K562 (cell line): ENCODE results near the gene PRKCQ. TPM values are rescaled to one million over a fixed set of nuclear protein-coding genes. Genes with fewer than 3 reads are reported as not detected.

Source experiments
- ATAC-seq: fragments of 200-7000 bp; cut with Tn5 transposase; 3 replicates; pipeline ENCODE4 v1.9.1; 2020; ENCODE audit warnings: moderate library complexity
- BruUV-seq: library from RNA; stranded (reverse); fragments of 400-500 nt; replicated peaks from 2 replicates; lab custom pipeline; 2021; lab: Mats Ljungman, UMichigan
- CTCF ChIA-PET: fragments of 300-600 bp; formaldehyde crosslinking; extraction: SDS; loops from one replicate; lab custom pipeline; 2021; ENCODE audit warnings: low intra/inter-chr PET ratio; lab: Yijun Ruan, JAX
- POLR2A ChIA-PET: fragments of 300-600, 350-650 bp; sonication (Branson Sonifier 250); formaldehyde crosslinking; extraction: SDS; loops from one replicate; lab custom pipeline; 2021; ENCODE audit warnings: antibody characterized with exemption, inconsistent platforms; lab: Yijun Ruan, JAX
- DNase-seq, 4 experiments: peaks; one replicate each; pipeline versions ENCODE4 v3.0.0 to v3.0.0-alpha.2; 2011 to 2018; ENCODE audit warnings: low spot score in 3 of 4, mixed read lengths in 3 of 4; ENCODE audit errors: extremely low read depth in 1 of 4
- FAIRE-seq: peaks from 2 replicates; lab custom pipeline; 2011; peaks lifted over from hg19 to GRCh38; lab: Jason Lieb, UNC
- H2AFZ ChIP-seq: 2 replicates; pipeline ENCODE4 v1.6.0; 2011; ENCODE audit warnings: low read depth, low read length, control low read depth, inconsistent platforms
- H3K27ac ChIP-seq: fragments of 200-600 bp; 3 replicates; pipeline ENCODE4 v1.8.0; 2011; ENCODE audit warnings: low read depth, mild to moderate bottlenecking, control low read depth, inconsistent platforms, low read length, moderate library complexity, mixed read lengths; ENCODE audit errors: extremely low read depth
- H3K27me3 ChIP-seq, 2 experiments: fragments of 300-600 bp in 1 of 2; 2 replicates in 1 of 2; 3 replicates in 1 of 2; pipeline versions ENCODE4 v1.6.0 to v1.8.0; 2011; ENCODE audit warnings: inconsistent platforms in 2 of 2, low read length in 2 of 2, mild to moderate bottlenecking in 1 of 2, mixed read lengths in 1 of 2, moderate library complexity in 1 of 2; ENCODE audit not compliant: control insufficient read depth in 2 of 2, insufficient read depth in 2 of 2
- H3K36me3 ChIP-seq: fragments of 300-600 bp; 3 replicates; pipeline ENCODE4 v1.8.0; 2011; ENCODE audit warnings: mild to moderate bottlenecking, low read length, inconsistent platforms; ENCODE audit not compliant: control insufficient read depth, insufficient read depth
- H3K4me1 ChIP-seq, 2 experiments: fragments of 200-600 bp in 1 of 2; replicated peaks in 1 of 2; 2 replicates in 1 of 2; 3 replicates in 1 of 2; pipeline versions ENCODE4 v1.5.1 to v1.8.0; 2011; ENCODE audit warnings: inconsistent platforms in 2 of 2, low read length in 2 of 2, mild to moderate bottlenecking in 1 of 2, mixed read lengths in 1 of 2, moderate library complexity in 1 of 2; ENCODE audit not compliant: control insufficient read depth in 2 of 2, insufficient read depth in 2 of 2
- H3K4me2 ChIP-seq: 2 replicates; pipeline ENCODE4 v1.6.1; 2011; ENCODE audit warnings: low read length, control low read depth, inconsistent platforms, mixed read lengths; ENCODE audit not compliant: insufficient read depth
- H3K4me3 ChIP-seq: fragments of 200-600 bp; sonication (generic), shearing (Covaris generic); 2 replicates; pipeline ENCODE4 v1.5.1; 2016; ENCODE audit warnings: control low read depth, inconsistent platforms
- H3K79me2 ChIP-seq: fragments of 200-600 bp; 3 replicates; pipeline ENCODE4 v1.8.0; 2011; ENCODE audit warnings: low read length, inconsistent platforms; ENCODE audit not compliant: control insufficient read depth, insufficient read depth
- H3K9ac ChIP-seq, 2 experiments: 2 replicates each; pipeline versions ENCODE4 v1.6.0 to v1.6.1; 2011; ENCODE audit warnings: low read depth in 2 of 2, low read length in 2 of 2, control low read depth in 1 of 2, inconsistent platforms in 1 of 2, mild to moderate bottlenecking in 1 of 2, mixed read lengths in 1 of 2; ENCODE audit not compliant: insufficient read depth in 1 of 2
- H3K9me1 ChIP-seq: one replicate; pipeline ENCODE4 v1.6.0; 2011; ENCODE audit warnings: inconsistent platforms, mild to moderate bottlenecking, low read length, moderate library complexity; ENCODE audit not compliant: control insufficient read depth, insufficient read depth
- H3K9me3 ChIP-seq: replicated peaks from 2 replicates; pipeline ENCODE4 v1.5.1; 2011; ENCODE audit warnings: low read depth, low read length, inconsistent platforms; ENCODE audit not compliant: control insufficient read depth, insufficient read depth
- H4K20me1 ChIP-seq: replicated peaks from 2 replicates; pipeline ENCODE4 v1.6.1; 2011; ENCODE audit warnings: low read length, inconsistent platforms, mixed read lengths; ENCODE audit not compliant: control insufficient read depth, insufficient read depth
- CHD2 ChIP-seq: IDR thresholded peaks from 2 replicates; pipeline ENCODE4 v1.6.1; 2011; ENCODE audit warnings: low read depth, low read length
- GTF2A2 ChIP-seq: IDR thresholded peaks from 2 replicates; pipeline ENCODE4 v1.6.1; 2016; ENCODE audit warnings: mild to moderate bottlenecking, missing genetic modification characterization, missing compliant biosample characterization
- ILK ChIP-seq: fragments of 450-650 bp; IDR thresholded peaks from 2 replicates; pipeline ENCODE4 v1.6.1; 2016; ENCODE audit warnings: missing genetic modification characterization, low read depth, mild to moderate bottlenecking, missing compliant biosample characterization, moderate library complexity, borderline replicate concordance
- KDM1A ChIP-seq, 2 experiments: fragments of 450-650 bp; IDR thresholded peaks; 2 replicates each; pipeline ENCODE4 v1.6.1; 2016; ENCODE audit warnings: mild to moderate bottlenecking in 2 of 2
- KDM2B ChIP-seq: fragments of 250-450 bp; sonication (Bioruptor Pico); IDR thresholded peaks from 2 replicates; pipeline ENCODE4 v1.8.0; 2021; ENCODE audit warnings: mild to moderate bottlenecking, moderate library complexity
- LARP7 ChIP-seq: fragments of 450-650 bp; IDR thresholded peaks from 2 replicates; pipeline ENCODE4 v1.6.1; 2016
- NCOA2 ChIP-seq, 2 experiments: fragments of 450-650 bp; IDR thresholded peaks; 2 replicates each; pipeline ENCODE4 v1.6.1; 2018; ENCODE audit warnings: mild to moderate bottlenecking in 2 of 2, moderate library complexity in 1 of 2; ENCODE audit not compliant: partially characterized antibody in 2 of 2
- NR1H2 ChIP-seq: sonication (generic); formaldehyde crosslinking; IDR thresholded peaks from 2 replicates; pipeline ENCODE4 v1.4.0; 2020; ENCODE audit warnings: mild to moderate bottlenecking, missing genetic modification reagents
- POLR2AphosphoS2 ChIP-seq: IDR thresholded peaks from 2 replicates; pipeline ENCODE4 v1.6.1; 2012; ENCODE audit warnings: low read length, improper control_type of control experiment
- PYGO2 ChIP-seq: fragments of 450-650 bp; IDR thresholded peaks from 2 replicates; pipeline ENCODE4 v1.6.1; 2016; ENCODE audit warnings: mild to moderate bottlenecking, missing genetic modification characterization, moderate library complexity, missing compliant biosample characterization
- ZNF197 ChIP-seq: fragments of 200-800 bp; sonication (Bioruptor generic); IDR thresholded peaks from 2 replicates; pipeline ENCODE4 v1.6.1; 2016; ENCODE audit warnings: low read depth, missing genetic modification characterization, missing compliant biosample characterization
- ZNF253 ChIP-seq: fragments of 250-450 bp; sonication (Bioruptor Pico); conservative IDR thresholded peaks from 2 replicates; pipeline ENCODE4 v1.6.1; 2021; ENCODE audit warnings: mild to moderate bottlenecking
- ZNF445 ChIP-seq: fragments of 250-450 bp; sonication (Bioruptor Pico); IDR thresholded peaks from 2 replicates; pipeline ENCODE4 v1.4.0; 2020; ENCODE audit warnings: low read depth, mild to moderate bottlenecking, moderate library complexity
- ZNF583 ChIP-seq: fragments of 250-450 bp; sonication (Bioruptor Pico); IDR thresholded peaks from 2 replicates; pipeline ENCODE4 v1.4.0; 2020
- WGBS: fragments of 100-300 bp; shearing (Covaris generic); methylation state at CpG from one replicate; pipeline ENCODE4 v1.1.6; 2016; ENCODE audit warnings: low coverage, mixed read lengths; ENCODE audit not compliant: insufficient coverage; ENCODE audit errors: missing lambda C conversion rate; 5-methylcytosine and 5-hydroxymethylcytosine counted together
- in situ Hi-C: fragments of 300-500 bp; cut with MboI; formaldehyde crosslinking; loops from 4 replicates; pipeline ENCODE4 v1.15.0; 2018; ENCODE audit warnings: inconsistent platforms, mixed read lengths
- intact Hi-C: fragments of 100-400 bp; cut with micrococcal nuclease; formaldehyde crosslinking; loops from 2 replicates; pipeline ENCODE4 v1.14.2; 2022
- polyA plus RNA-seq, 8 experiments: library from polyadenylated mRNA; depleted of rRNA in 4 of 8; stranded (reverse) in 5 of 8; unstranded in 3 of 8; fragments of >200 nt; fragmentation: Nextera tagmentation in 2 of 8; fragmentation: Illumina TruSeq in 1 of 8; extraction: Ambion mirVana in 2 of 8; extraction: Trizol in 1 of 8; gene quantifications; 2 replicates each; pipeline versions ENCODE4 v1.2.1 to v1.2.3, GENCODE V29; 2011 to 2014; ENCODE audit warnings: inconsistent platforms in 1 of 8, missing spikeins in 1 of 8
- total RNA-seq, 7 experiments: library from RNA; depleted of rRNA in 6 of 7; stranded (reverse); fragments of >200 nt in 6 of 7; fragmentation: Illumina TruSeq in 2 of 7; extraction: Trizol in 2 of 7; gene quantifications; 2 replicates each; pipeline versions ENCODE4 v1.2.1 to v1.2.3, GENCODE V29; 2011 to 2021; ENCODE audit warnings: low replicate concordance in 1 of 7
- TF ChIP-seq, protein P1 (sequence below): sonication (generic); formaldehyde crosslinking; IDR thresholded peaks from 2 replicates; pipeline ENCODE4 v1.9.0; 2022; ENCODE audit warnings: mild to moderate bottlenecking, missing genetic modification reagents
- TF ChIP-seq, protein P2 (sequence below): sonication (generic); formaldehyde crosslinking; IDR thresholded peaks from 2 replicates; pipeline ENCODE4 v1.8.1; 2023; ENCODE audit warnings: mild to moderate bottlenecking, missing genetic modification reagents
- TF ChIP-seq, protein P3 (sequence below): fragments of 250-450 bp; sonication (Bioruptor Pico); IDR thresholded peaks from 2 replicates; pipeline ENCODE4 v1.8.0; 2022; ENCODE audit warnings: moderate library complexity, mild to moderate bottlenecking, inconsistent platforms

Gene PRKCQ
- total and polyA plus RNA-seq, 9 of the 15 experiments (the other 6 are each of a cell fraction or from before 2014, with no cell fraction given), result 4.4 to 23.3 (median 14.6) TPM

DNA sequence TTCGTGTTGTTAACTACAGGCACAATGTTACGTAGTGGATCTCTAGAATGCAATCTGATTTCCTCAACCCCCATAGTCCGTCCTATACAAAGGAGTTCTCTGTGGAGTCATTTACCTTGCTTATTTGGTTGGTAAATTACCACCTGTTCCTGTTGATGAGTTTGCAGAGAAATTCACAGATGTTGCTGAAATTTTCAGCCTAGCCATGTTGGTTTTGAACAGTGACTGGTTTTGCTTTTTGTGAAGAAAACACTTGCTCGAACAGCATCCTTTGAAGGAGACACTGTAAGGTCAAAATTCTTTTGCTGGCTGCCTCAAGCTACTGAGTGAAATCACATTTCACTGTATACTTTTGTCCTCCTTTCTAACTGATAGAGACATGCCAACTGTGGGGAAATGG lies 15.4 kb upstream of the PRKCQ start:
- Histone ChIP-seq H3K4me2 (no peak overlapping the region), H3K36me3 (no peaks in the 10 kb centered on the region), H3K4me3 (no peak overlapping the region), H3K9me1 (no peaks in the 10 kb centered on the region), H3K79me2 (no peaks in the 10 kb centered on the region), H3K27me3 (no peaks in the 10 kb centered on the region), H4K20me1 (no peaks in the 10 kb centered on the region), H3K4me1 (no peaks in the 10 kb centered on the region), H3K9ac (no peak overlapping the region), H3K9me3 (no peaks in the 10 kb centered on the region), H2AFZ (no peak overlapping the region), H3K27ac (no peak overlapping the region)
- in situ Hi-C loops (no loop called here), intact Hi-C loops (no loop called here)
- no peak for ATAC-seq
- no peak for DNase-seq
- no TSS peak for BruUV-seq
- ChIA-PET POLR2A (no interaction called here), CTCF (no interaction called here)
- WGBS, result 70% methylated on average over 4 of the region's 4 CpGs
- FAIRE-seq, result peak; percentile 11
- TF ChIP-seq LARP7 (no peak), ZNF253 (no peak), PYGO2 (no peak), ZNF445 (CRISPR knock-in tag) (no peak), ILK (tag) (no peak), KDM2B (CRISPR knock-in tag) (no peak), NR1H2 (no peak), GTF2A2 (tag) (no peak), KDM1A (IDR thresholded peaks at IDR 0.05) (no peak), CHD2 (no peak), POLR2AphosphoS2 (no peak), ZNF197 (CRISPR knock-in tag) (no peak), ZNF583 (CRISPR knock-in tag) (no peak), NCOA2 (IDR thresholded peaks at IDR 0.05; ENCODE audit: partially characterized antibody in 2 of 2) (no peak)
- TF ChIP-seq, protein P1, sequence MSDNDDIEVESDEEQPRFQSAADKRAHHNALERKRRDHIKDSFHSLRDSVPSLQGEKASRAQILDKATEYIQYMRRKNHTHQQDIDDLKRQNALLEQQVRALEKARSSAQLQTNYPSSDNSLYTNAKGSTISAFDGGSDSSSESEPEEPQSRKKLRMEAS (CRISPR knock-in tag), result no peak
- TF ChIP-seq, protein P2, sequence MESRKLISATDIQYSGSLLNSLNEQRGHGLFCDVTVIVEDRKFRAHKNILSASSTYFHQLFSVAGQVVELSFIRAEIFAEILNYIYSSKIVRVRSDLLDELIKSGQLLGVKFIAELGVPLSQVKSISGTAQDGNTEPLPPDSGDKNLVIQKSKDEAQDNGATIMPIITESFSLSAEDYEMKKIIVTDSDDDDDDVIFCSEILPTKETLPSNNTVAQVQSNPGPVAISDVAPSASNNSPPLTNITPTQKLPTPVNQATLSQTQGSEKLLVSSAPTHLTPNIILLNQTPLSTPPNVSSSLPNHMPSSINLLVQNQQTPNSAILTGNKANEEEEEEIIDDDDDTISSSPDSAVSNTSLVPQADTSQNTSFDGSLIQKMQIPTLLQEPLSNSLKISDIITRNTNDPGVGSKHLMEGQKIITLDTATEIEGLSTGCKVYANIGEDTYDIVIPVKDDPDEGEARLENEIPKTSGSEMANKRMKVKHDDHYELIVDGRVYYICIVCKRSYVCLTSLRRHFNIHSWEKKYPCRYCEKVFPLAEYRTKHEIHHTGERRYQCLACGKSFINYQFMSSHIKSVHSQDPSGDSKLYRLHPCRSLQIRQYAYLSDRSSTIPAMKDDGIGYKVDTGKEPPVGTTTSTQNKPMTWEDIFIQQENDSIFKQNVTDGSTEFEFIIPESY, result no peak
- TF ChIP-seq, protein P3, sequence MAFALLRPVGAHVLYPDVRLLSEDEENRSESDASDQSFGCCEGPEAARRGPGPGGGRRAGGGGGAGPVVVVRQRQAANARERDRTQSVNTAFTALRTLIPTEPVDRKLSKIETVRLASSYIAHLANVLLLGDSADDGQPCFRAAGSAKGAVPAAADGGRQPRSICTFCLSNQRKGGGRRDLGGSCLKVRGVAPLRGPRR, result no peak
